ENCODE measurements around the gene RANBP3L. TPM values are rescaled to one million over a fixed set of nuclear protein-coding genes. Genes with fewer than 3 reads are reported as not detected.

Gene RANBP3L
- total and polyA plus RNA-seq, 9 of the 15 experiments (the other 6 are each of a cell fraction or from before 2014, with no cell fraction given), result 0.01 to 0.06 TPM; not detected in 7

DNA sequence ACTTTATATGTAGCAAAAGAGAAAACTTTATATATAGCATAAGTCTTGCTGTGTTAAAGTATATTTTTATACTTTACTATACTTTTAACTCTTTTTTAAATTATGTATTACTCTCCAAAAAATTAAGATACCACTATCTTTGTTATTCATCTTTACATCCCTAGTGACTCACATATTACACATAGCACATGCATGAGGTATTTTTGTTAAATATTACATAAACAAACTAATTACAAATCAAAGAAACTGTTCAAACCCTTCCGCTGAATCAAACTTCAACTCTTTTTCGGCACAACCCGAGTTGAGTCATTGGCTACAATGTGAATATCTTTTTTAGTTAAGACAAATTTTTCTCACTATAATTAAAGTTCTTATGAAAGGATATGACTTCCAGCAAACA is 92.0 kb downstream of the RANBP3L start:
- H3K4me3 ChIP-seq, result no peak overlapping the region
- H3K36me3 ChIP-seq (ENCODE audit: control insufficient read depth, insufficient read depth, low read length), result peaks cover 45% of the 10 kb centered on the region; the same call in 2 of the 3 replicates
- H3K4me2 ChIP-seq (ENCODE audit: insufficient read depth, low read length), result no peak overlapping the region
- H3K27ac ChIP-seq (ENCODE audit: extremely low read depth, low read depth, low read length), result no peak overlapping the region
- no peaks in the 10 kb centered on the region for H3K9me1 ChIP-seq (ENCODE audit: control insufficient read depth, insufficient read depth, low read length)
- 88% methylated on average over 3 of the region's 3 CpGs for WGBS (ENCODE audit: insufficient coverage, low coverage, missing lambda C conversion rate)
- no peak overlapping the region for H2AFZ ChIP-seq (ENCODE audit: low read depth, low read length)
- no peak overlapping the region for H3K9ac ChIP-seq (ENCODE audit: insufficient read depth in 1 of 2, low read depth in 2 of 2, low read length in 2 of 2)
- in situ Hi-C loops (cut with MboI), result no loop called here
- ChIA-PET CTCF (ENCODE audit: low intra/inter-chr PET ratio) (no interaction called here), POLR2A (no interaction called here)
- no peak for TF ChIP-seq CGGBP1 (CRISPR knock-in tag; IDR thresholded peaks at IDR 0.05)
- no peak for TF ChIP-seq ILF3 (IDR thresholded peaks at IDR 0.05; ENCODE audit: borderline replicate concordance)
- no peak for TF ChIP-seq PREB (CRISPR knock-in tag; IDR thresholded peaks at IDR 0.05)
- TF ChIP-seq FOSL1 (tag; conservative IDR thresholded peaks at IDR 0.05), result peak; percentile 63
- DNase-seq (ENCODE audit: extremely low read depth in 1 of 4, low spot score in 3 of 4) (no peak), FAIRE-seq (peak; percentile 51), ATAC-seq (no peak)
- no peaks in the 10 kb centered on the region for H4K20me1 ChIP-seq (replicated peaks; ENCODE audit: control insufficient read depth, insufficient read depth, low read length)
- H3K79me2 ChIP-seq (ENCODE audit: control insufficient read depth, insufficient read depth, low read length), result no peaks in the 10 kb centered on the region
- no peaks in the 10 kb centered on the region for H3K4me1 ChIP-seq (replicated peaks in 1 of 2; ENCODE audit: control insufficient read depth in 2 of 2, insufficient read depth in 2 of 2, low read length in 2 of 2)
- no peaks in the 10 kb centered on the region for H3K9me3 ChIP-seq (replicated peaks; ENCODE audit: control insufficient read depth, insufficient read depth, low read depth, low read length)
- H3K27me3 ChIP-seq (ENCODE audit: control insufficient read depth in 2 of 2, insufficient read depth in 2 of 2, low read length in 2 of 2), result no peaks in the 10 kb centered on the region
- no TSS peak for BruUV-seq (replicated peaks)
- intact Hi-C loops (cut with micrococcal nuclease), result no loop called here

DNA sequence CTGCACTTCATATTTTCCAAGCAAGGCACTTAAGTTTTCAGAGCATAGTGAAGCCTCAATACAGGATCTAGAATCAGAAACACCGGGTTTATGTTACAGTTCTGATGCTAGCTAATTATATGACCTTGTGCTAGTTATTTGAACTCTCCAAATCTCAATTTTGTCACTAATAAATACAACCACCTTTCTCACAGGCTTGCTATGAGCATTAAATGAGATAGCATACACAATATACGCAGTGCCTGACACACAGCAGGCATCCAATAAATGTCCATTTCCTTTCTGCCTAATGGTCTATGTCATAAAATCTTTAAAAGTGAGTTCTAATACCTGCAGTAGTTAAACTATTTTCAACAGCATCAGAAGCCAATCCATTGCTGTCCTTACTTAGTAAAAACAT is 92.9 kb downstream of the RANBP3L start:
- POLR2A ChIA-PET, result no interaction called here
- no peaks in the 10 kb centered on the region for H3K9me3 ChIP-seq (replicated peaks; ENCODE audit: control insufficient read depth, insufficient read depth, low read depth, low read length)
- no peaks in the 10 kb centered on the region for H3K9me1 ChIP-seq (ENCODE audit: control insufficient read depth, insufficient read depth, low read length)
- H3K9ac ChIP-seq (ENCODE audit: insufficient read depth in 1 of 2, low read depth in 2 of 2, low read length in 2 of 2), result no peak overlapping the region
- in situ Hi-C loops (cut with MboI), result no loop called here
- TF ChIP-seq SRSF7 (optimal IDR thresholded peaks at IDR 0.05; ENCODE audit: low read depth, low read length) (no peak), ZNF518B (CRISPR knock-in tag; IDR thresholded peaks at IDR 0.05) (no peak), L3MBTL2 (IDR thresholded peaks at IDR 0.05) (no peak), RB1 (IDR thresholded peaks at IDR 0.05; ENCODE audit: low read depth) (no peak)
- ATAC-seq (no peak), DNase-seq (ENCODE audit: extremely low read depth in 1 of 4, low spot score in 3 of 4) (no peak), FAIRE-seq (peak; percentile 26)
- H3K4me1 ChIP-seq (replicated peaks in 1 of 2; ENCODE audit: control insufficient read depth in 2 of 2, insufficient read depth in 2 of 2, low read length in 2 of 2), result no peaks in the 10 kb centered on the region
- H3K79me2 ChIP-seq (ENCODE audit: control insufficient read depth, insufficient read depth, low read length), result no peaks in the 10 kb centered on the region
- H3K27ac ChIP-seq (ENCODE audit: extremely low read depth, low read depth, low read length), result no peak overlapping the region
- no TSS peak for BruUV-seq (replicated peaks)
- no peak overlapping the region for H3K4me3 ChIP-seq
- CTCF ChIA-PET (ENCODE audit: low intra/inter-chr PET ratio), result no interaction called here
- intact Hi-C loops (cut with micrococcal nuclease), result no loop called here
- no peaks in the 10 kb centered on the region for H4K20me1 ChIP-seq (replicated peaks; ENCODE audit: control insufficient read depth, insufficient read depth, low read length)
- H3K4me2 ChIP-seq (ENCODE audit: insufficient read depth, low read length), result no peak overlapping the region
- peaks cover 44% of the 10 kb centered on the region; the same call in 2 of the 3 replicates for H3K36me3 ChIP-seq (ENCODE audit: control insufficient read depth, insufficient read depth, low read length)
- WGBS (ENCODE audit: insufficient coverage, low coverage, missing lambda C conversion rate), result 88% methylated on average over 2 of the region's 2 CpGs
- no peak overlapping the region for H2AFZ ChIP-seq (ENCODE audit: low read depth, low read length)
- no peaks in the 10 kb centered on the region for H3K27me3 ChIP-seq (ENCODE audit: control insufficient read depth in 2 of 2, insufficient read depth in 2 of 2, low read length in 2 of 2)

Measured in K562 (cell line).